ENCODE data around the gene PPP2R5D.

DNA sequence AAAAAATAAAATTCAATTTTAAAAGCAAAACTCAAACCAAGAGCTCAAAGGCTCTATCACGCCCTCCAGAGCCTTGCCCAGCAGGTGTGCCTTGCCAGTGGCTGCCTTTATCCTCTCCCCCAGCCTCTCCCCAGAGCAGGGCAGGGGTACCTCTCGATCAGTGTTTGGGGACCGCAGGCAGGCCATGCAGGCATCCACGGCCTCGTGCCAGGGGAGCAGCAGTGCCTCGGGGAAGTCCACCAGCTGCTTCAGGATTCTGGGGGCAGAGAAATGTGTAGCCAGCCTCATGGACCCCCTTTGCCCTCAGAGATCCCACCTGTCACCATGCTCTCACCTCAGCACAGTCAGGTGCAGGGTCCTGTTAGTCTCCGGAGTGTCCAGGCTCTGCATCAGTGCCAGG, 63.6 kb downstream of the PPP2R5D start:
- TF ChIP-seq, protein P1, sequence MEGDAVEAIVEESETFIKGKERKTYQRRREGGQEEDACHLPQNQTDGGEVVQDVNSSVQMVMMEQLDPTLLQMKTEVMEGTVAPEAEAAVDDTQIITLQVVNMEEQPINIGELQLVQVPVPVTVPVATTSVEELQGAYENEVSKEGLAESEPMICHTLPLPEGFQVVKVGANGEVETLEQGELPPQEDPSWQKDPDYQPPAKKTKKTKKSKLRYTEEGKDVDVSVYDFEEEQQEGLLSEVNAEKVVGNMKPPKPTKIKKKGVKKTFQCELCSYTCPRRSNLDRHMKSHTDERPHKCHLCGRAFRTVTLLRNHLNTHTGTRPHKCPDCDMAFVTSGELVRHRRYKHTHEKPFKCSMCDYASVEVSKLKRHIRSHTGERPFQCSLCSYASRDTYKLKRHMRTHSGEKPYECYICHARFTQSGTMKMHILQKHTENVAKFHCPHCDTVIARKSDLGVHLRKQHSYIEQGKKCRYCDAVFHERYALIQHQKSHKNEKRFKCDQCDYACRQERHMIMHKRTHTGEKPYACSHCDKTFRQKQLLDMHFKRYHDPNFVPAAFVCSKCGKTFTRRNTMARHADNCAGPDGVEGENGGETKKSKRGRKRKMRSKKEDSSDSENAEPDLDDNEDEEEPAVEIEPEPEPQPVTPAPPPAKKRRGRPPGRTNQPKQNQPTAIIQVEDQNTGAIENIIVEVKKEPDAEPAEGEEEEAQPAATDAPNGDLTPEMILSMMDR (IDR thresholded peaks at IDR 0.05 in 4 of 5, conservative IDR thresholded peaks at IDR 0.05 in 1 of 5) = no peak
- no peak for TF ChIP-seq POLR2A (IDR thresholded peaks at IDR 0.05)

Measured in gastrocnemius medialis (tissue), 4 donors.